NCI-H2029 treated with DMSO at 0.1 percent for 48 hours (cell line): ENCODE data around the gene CXADR.

Experiments
- DNase-seq: peaks from one replicate; lab custom pipeline; 2025; lab: John Stamatoyannopoulos, UW

The CXADR gene

DNA sequence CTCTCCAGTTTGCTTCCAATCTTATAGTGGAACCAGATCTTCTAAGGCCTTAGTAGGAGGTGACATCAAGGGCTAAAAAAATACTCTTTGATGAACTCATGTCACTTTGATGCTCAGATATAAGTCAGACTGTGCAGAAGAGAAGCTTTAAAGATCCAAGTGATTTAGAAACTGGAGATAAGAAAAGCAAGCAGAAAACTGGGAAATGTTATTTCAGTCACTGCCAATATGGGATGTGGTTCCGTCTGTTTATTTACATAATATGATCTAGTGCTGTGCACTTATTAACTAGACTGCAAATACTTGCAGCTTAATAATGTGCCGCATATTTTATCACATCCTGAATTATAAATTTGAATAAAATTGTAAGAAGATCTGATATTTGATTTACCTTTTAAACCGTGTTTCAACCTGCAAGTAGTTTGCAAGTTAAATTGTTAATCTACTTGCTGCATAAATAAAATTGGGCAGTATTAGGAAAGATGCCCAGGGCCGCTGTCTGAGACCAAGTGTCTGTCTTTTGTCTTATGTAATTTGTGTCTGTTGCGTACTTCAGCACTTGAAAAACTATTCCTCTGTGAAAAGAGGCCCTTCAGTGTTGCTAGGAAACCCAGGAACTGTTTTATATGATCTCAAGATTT is 29.6 kb downstream of the CXADR start:
- DNase-seq = peak; percentile 65

GRCh38 chr21:17545007-17545406 is 32.2 kb downstream of the CXADR start:
- DNase-seq = no peak

GRCh38 chr21:17548262-17548661 is 35.4 kb downstream of the CXADR start:
- DNase-seq = no peak

DNA sequence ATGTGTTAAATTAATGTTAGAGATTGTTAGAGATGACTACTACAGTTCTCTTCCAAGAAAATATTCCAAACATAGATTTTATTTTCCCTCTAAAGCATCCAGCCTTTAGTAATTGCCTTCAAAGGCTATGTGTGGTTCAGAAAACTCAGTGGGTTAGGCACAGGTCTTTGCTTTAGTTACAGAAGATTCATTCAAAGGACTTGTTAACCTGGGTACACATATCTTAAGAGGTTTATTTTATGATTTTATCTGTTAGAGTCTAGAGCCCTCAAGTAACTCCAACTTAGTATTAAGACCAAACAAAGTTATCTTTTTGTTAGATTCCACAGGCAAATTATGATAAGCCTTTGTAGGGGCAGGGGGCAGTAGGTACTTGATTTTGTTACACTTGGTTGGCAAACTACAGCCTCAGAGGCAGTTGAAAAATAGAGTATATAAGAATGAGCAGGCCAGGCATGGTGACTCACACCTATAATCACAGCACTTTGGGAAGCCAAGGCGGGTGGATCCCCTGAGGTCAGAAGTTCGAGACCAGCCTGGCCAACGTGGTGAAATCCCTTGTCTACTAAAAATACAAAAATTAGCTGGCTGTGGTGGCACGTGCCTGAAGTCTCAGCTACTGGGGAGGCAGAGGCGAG is 37.9 kb downstream of the CXADR start:
- no peak for DNase-seq

DNA sequence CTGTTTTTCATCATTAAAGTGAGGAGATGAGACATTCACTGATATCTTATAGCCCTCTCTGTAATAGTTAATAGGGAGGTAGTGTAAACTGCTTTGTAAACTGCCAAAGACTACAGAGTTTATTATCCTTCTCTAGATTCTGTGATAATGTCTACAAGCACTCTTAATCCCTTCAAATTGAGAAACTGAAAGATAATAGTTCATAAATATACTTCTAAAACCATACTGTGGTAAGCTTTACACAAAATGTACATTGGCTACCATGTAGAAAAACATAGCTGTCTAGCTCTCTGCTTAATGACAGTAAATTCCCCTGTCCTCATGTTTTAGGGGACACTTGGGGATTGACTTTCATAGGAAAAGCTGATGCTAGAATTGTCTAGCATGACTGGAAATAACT is 39.6 kb downstream of the CXADR start:
- DNase-seq = no peak

DNA sequence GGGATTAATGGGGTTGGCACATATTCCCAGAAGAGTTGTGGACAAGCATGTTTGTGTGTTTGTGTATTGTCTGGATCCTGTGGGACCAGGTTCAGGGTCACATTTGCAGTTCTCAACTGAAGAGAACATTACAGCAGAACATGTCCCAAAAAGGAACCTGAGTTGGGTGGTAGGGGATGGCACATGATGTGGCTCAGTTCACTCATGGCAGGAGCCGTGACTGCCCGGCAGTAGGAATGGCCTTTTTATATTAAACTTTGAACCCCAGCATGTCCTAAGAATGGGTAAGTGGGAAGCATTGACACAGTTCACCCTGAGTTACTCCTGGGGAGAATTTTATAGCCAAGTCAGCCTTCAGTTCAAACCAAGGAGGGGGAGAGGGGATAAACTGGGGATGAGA is 41.3 kb downstream of the CXADR start:
- DNase-seq = no peak

DNA sequence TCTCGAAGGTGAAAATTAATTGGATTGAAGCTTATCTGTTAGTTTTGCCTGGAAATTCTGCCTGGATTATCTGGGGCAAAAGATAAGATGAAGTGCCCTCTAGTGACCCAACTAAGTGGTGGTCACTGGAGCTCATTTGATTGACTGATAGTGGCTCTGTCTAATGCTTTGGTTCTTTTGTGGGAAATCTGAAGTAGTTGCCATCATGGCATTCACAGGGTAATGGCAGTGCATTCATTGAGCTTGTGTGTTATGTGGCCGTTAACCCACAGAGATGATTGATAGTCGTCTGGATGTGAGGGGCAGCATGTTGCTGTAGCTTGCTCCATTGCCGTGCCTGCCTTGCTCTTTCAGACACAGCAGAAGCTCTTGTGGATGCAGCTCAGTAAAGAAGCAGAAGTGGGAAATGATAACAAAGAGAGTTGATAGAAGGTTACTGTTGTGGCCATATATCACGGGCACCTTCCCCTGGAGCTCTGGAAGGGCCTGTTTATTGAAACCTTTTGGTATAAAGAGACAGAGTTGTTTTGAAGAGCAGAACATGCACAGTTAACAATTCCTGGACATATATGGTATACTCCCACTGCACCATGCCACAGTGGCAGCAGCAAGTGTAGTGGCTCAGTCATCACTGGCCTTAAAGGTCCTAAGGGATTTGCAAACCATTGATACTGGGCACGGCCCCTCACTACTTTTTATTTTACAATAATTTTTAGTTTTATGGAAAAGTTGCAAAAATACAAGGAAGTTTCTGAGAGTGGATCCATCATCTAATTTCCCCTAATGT is 42.0 kb downstream of the CXADR start:
- DNase-seq = no peak

DNA sequence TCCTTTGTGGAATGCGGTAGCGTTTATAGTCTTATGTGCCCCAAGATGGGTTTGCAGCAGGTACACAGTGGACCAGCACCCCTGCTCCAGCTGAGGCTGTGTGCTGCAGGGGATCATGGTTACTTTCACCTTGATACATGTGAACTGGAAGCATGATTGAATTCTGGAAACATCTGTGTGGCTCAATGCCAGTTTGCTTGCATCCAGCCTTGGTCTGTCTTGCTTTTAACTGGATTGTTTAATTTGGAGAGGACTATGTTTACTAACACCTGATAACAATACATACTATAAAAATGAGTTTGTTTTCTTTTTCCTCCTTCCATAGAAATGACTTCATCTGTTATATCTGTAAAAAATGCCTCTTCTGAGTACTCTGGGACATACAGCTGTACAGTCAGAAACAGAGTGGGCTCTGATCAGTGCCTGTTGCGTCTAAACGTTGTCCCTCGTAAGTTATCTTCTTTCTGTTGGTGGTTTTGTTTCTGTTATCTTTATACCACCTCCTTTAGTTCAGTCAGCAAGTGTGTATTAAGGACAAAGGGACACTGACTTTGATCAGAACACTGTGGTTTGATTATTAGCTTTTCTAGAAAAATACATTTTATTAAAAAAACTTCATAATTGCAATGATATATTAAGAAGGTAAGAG is 47.7 kb downstream of the CXADR start:
- DNase-seq = no peak

DNA sequence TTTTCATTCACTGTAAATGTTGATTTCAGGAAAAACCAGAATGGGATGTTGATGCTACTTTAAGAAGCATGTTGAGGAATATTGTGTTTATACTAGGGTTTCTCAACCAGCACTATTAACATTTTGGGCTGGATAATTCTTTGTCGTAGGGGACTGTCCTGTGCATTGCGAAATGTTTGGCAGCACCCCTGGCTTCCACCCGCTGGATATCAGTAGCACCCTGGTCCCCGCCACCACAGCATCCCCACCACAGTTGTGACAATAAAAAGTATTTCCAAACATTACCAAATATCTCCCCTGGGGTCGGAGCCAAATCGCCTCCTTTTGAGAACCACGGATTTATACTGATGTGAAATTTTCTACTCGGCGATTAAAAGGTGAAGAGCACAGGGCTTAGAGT is 57.9 kb downstream of the CXADR start:
- no peak for DNase-seq

- DNase-seq = no peak
Observed at GRCh38 chr21:17572431-17572830, 59.6 kb downstream of the CXADR start.

DNA sequence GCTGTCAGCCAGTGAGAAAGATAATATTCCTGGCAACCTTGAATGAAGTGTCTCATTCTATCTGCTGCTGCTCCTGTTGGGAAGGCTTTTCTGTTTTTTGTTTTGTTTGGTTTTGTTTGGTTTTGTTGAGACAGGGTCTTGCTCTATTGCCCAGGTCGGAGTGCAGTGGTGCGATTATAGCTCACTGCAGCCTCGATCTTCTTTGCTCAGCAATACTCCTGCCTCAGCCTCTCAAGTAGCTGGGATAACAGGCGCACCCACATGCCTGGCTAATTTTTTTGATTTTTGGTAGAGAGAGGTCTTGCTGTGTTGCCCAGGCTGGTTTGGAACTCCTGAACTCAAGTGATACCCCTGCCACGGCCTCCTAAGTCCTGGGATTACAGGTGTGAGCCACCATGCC is 62.2 kb downstream of the CXADR start:
- DNase-seq = no peak

- peak; percentile 95 for DNase-seq
Observed at GRCh38 chr21:17576080-17576835, 63.4 kb downstream of the CXADR start.

GRCh38 chr21:17577701-17578100 is 64.9 kb downstream of the CXADR start:
- no peak for DNase-seq

- no peak for DNase-seq
Observed at GRCh38 chr21:17578162-17578561, 65.3 kb downstream of the CXADR start.

- DNase-seq = no peak
Observed at GRCh38 chr21:17578876-17579275, 66.0 kb downstream of the CXADR start.

DNA sequence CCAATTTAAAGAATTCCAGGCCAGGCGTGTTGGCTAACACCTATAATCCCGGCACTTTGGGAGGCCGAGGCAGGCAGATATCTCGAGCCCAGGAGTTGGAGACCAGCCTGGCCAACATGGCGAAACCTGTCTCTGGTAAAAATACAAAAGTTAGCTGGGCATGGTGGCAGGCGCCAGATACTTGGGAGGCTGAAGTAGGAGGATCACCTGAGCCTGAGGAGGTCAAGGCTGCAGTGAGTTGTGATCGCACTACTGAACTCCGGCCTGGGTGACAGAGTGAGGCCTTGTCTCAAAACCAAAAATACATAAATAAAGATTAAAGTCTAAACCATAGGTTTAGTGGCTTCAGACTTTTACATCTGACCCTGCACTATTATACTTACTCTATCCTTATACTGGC is 67.5 kb downstream of the CXADR start:
- DNase-seq = no peak

DNA sequence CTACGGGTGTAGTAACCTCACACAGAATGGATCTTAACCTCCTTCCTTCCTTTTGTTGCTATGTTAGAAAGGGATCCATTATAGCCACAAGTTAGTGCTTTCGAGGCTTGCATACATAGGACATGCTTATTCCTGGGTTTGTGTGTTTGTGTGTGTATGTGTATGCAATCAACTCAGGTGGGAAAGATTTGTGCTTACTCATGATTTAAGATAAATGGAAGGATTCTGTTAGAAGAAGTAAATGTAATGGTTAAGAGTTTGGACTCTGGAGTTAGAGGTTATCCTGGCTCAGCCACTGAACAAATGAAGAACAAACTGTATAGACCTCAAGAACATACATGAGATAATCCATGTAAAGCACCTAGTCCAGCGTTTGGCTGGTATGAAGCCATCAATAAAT is 71.1 kb downstream of the CXADR start:
- no peak for DNase-seq

GRCh38 chr21:17585875-17586450 is 73.1 kb downstream of the CXADR start:
- DNase-seq = peak; percentile 50

DNA sequence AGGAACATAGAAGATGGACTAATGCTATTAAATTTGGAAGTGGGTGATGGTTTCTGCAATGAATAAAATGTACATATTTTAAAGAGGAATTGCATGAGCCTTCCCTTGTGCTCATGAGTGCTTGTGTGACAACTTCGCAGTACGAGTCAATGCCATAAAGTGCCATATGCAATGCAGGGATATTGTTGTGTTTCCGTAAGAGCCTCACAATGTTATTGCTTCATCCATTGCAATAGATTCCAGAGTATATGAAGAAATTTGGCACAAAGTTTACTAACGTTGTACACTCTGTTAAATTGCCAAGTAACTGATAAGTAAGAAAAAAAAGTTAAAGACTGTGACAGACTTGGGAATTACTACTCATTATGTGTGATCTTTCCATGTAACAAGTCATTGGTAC is 77.6 kb downstream of the CXADR start:
- DNase-seq = no peak

DNA sequence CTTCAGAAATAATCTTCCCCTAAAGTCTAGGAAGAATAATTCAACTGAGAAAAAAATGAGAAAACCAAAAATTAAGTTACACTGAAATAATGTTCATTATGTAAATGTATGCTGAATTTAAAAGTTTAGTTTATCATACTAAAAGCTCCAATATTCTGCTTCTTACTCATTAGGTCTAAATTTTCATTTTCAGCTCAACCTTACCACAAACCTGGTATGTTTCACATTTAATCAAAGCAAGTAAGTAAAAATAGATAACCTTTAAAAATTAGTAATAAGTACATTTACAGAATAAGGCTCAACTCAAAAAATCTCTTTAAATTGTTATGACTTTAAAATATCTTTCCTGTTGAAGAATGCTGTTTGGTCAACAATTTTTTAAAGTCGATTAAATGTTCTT is 84.8 kb downstream of the CXADR start:
- DNase-seq = no peak

GRCh38 chr21:17598437-17598836 is 85.6 kb downstream of the CXADR start:
- DNase-seq = no peak

DNA sequence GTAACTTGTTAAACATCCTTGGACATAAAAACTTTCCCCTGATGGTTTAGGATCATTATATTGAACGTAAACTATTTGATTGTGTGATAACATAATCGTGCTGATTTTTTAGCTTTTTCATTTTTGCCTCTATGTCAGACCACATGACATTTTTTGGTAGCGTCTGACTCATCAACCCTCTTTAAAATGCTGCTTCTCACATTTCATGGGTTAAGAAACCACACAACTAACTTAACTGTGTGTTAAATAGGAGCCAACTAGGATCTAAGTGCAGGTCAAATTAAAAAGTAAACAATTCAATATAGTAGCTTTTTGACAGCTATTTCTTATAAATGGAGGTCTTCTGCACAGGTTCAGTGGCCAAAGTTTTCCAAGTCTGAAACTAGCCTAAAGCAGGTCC is 90.0 kb downstream of the CXADR start:
- DNase-seq = no peak
